Measurements from ENCODE around the gene FBN2.
"Not testable (repeated sequence)": the region's sequence is repeated elsewhere in the genome, so short reads cannot be mapped to it uniquely, and the experiment has no call there.

FBN2 gene

GRCh38 chr5:128475693-128476092 lies 62.4 kb downstream of the FBN2 start:
- DNase-seq: no peak

DNA sequence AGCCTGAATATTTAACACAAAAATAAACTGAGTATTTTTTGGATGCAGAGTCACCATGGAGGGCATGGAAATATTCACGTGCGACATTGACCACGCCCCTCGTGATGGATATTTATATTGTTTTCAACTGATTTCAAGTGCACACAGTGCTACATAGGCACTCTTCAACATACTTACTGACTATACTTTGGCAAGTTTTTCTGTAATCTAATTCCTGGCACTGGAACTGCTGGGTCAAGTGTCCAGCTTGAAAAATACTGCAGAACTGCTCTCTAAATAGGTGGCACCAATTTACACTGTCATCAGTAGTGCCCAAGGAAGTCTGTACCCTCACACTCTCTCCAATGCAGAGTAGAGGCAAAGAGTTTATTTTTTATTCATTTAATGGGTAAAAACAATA lies 65.1 kb downstream of the FBN2 start:
- no peak for DNase-seq

DNA sequence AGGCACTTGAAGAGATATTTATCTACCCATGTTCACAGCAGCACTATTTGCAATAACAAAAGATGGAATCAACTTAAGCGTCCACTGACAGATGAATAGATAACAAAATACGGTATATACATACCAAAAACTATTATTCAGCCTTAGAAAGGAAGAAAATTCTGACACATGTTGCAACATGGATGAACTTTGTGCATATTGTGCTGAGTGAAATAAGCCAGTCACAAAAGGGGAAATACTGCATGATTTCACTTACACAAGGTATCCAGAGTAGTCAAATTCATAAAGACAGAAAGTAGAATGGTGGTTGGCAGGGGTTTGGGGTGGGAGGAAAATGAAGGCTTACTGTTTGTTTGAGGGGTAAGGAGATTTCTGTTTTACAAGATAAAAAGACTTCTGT lies 66.0 kb downstream of the FBN2 start:
- no peak for DNase-seq

DNA sequence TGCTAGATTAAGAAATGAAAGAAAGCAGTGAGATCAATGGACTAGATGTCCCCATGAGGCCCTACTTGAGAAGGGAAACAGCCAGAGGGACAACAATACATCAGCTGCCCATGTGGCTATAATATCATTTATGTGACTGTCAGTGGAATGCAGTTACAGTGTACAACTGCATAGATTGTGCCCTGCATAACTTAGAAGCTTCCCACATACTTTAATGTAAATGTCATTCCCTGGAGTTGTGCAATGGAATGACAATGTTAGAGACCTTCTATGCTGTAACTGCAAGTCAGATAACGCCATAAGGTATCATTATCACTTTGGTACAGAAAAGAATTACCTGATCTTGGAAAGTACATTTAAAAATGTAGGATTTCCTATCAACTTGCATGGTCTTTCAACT lies 67.4 kb downstream of the FBN2 start:
- no peak for DNase-seq

DNA sequence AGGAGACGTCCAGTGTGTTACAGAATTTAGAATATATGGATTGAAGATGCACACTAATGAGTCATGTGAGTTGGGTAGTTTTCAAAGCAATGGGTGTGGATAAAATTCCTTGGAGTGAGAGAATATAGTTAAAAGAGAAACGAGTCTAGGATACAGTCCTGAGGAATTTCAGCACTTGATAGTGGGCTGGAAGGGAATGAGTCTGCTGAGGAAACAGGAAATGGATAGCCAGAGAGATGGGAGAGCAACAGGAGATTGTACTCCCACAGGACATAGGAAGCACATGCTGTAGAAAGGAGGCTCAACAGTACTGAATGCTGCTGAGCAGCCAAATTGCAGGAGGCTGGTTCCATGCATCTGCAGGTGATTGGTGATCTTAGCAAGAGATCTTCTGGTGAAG lies 68.1 kb downstream of the FBN2 start:
- DNase-seq: no peak

DNA sequence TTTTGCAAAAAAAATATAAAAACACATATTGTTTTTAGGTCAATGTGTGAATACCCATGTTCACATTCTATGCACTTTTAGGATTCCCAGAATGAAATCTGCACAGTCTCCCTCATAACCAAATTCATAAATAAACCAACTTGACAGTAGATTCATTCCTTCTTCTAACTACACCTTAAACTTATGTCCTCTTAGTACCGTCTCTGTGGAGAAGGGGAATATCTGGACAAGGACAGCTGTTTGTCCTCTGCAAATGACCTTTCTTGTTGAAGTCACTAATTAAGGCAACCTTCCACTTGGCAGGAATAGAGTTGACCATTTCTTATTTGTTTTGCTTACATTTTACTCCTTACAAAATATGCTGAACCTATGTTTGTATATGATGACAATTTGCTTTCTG lies 71.1 kb downstream of the FBN2 start:
- DNase-seq: no peak

- DNase-seq: no peak
Measured at GRCh38 chr5:128466554-128466953, 71.5 kb downstream of the FBN2 start.

DNA sequence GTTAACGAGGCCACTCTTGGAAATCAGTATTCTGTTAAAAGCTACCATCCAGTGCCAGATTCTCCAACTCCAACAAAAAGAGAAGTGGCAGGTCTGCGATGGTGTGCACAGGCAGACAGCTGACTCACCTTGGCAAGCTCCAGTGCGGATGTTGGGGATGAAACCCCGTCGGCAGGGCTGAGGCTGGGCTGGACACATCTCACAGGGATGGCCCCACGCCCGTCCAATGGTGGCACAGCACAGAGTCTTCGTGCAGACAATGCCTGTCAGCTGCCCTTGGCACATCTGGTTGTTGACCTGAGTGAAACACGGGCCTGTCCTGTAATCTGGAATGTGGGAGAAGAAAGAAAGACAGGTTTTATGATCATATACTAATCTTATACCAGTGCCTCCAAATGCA lies 73.4 kb downstream of the FBN2 start:
- no peak for DNase-seq

GRCh38 chr5:128462330-128462729 lies 75.7 kb downstream of the FBN2 start:
- no peak for DNase-seq

DNA sequence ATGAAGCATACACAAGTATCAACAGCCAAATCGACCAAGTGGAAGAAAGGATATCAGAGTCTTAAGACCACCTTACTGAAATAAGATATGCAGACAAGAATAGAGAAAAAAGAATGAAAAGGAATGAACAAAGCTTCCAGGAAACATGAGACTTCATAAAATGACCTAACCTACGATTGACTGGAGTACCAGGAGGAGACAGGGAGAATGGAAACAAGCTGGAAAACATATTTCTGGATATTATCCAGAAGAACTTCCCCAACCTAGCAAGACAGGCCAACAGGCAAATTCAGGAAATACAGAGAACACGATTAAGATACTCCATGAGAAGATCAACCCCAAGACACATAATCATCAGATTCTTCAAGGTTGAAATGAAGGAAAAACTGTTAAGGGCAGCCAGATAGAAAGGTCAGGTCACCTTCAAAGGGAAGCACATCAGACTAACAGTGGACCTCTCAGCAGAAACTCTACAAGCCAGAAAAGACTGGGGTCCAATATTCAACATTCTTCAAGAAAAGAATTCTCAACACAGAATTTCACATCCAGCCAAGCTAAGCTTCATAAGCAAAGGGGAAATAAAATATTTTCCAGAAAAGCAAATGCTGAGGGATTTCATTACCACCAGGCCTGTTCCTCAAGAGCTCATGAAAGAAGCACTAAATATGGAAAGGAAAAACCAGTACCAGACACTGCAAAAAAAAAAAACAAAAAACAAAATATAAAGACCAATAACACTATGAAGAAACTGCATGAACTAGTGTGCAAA lies 80.7 kb downstream of the FBN2 start:
- DNase-seq: not testable (repeated sequence)

GRCh38 chr5:128455841-128456361 lies 82.1 kb downstream of the FBN2 start:
- DNase-seq: no peak

GRCh38 chr5:128453121-128453520 lies 84.9 kb downstream of the FBN2 start:
- no peak for DNase-seq

- not testable (repeated sequence) for DNase-seq
Measured at GRCh38 chr5:128447224-128447623, 90.8 kb downstream of the FBN2 start.

GRCh38 chr5:128441941-128442350 lies 96.1 kb downstream of the FBN2 start:
- DNase-seq: no peak

GRCh38 chr5:128441165-128441564 lies 96.9 kb downstream of the FBN2 start:
- DNase-seq: no peak

DNA sequence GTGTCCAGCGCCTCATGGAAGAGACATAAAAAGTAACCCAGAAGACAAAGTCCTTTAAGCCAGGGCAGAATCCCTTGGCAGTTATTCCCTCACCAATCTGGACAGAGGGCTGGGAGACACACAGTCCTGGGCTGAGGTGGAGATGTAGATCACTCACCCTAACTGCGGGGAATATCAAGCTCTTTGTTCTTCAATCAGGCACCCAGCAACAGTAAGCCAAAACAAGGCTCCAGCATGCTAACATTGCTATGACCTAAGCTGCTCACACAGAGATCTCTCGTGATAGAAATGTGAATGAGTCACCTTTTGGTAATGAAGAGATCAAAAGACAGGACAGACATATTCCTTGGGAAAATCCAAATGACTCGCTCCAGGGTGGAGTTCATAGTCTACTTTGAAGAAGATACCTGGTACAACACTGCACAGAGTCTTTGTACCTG lies 101.3 kb downstream of the FBN2 start:
- no peak for DNase-seq

GRCh38 chr5:128435861-128436260 lies 102.2 kb downstream of the FBN2 start:
- no peak for DNase-seq

DNA sequence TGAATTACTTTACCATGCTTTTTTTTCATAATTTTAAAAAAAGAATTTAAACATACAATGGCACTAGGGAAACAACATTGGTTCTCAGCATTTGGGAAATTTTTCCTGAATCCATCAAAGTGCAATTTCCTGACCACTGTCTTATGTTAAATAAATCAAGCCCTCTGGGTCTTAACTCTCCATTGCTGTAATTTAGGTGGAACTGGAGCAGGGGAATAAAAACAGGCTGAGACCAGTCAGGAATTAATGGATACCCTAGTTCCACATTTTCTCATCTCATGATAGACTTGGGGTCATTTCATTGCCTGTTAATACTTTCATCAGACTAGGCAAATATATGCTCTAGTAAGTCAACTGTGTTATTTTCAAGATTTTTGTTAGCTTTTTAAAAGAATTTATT lies 103.1 kb downstream of the FBN2 start:
- DNase-seq: no peak

GRCh38 chr5:128432913-128433440 lies 105.1 kb downstream of the FBN2 start:
- no peak for DNase-seq

DNA sequence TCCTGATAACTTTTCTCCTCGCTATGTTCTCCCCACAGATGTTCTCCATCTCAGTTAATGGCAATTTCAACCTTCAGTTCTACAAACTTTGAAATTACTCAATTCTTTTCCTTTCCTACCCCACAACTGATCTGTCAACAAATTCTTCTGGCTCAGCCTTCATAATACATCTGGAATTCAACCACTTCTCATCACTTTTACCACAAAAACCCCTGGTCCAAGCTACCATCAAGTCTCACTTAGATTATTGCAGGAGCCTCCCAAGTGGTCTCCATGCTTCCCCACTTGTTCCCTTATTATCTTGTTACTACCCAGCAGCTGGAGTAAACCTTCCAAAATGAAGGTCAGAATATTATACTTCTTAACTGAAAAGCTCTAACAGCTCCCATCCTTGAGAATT lies 110.1 kb downstream of the FBN2 start:
- DNase-seq: no peak

DNA sequence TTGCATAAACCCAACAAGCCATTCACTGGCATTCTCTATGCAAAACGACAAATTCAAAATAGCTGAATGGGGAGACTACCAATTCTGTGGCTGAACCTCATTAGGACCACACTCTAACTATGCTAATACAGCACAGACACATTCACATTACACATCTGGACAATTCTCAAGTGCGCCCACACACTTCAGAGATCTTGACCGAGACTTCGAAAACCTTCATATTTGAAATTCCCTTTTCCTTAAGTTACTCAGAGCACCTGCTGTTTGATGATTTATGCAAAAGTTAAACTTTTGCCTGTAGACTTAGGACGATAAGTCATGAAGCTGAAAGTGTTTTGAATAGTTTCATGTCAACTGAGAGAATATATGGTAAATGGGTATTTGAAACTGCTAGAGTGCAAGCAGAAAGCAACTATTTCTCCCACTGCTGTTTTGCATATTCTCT lies 111.9 kb downstream of the FBN2 start:
- DNase-seq: no peak

DNA sequence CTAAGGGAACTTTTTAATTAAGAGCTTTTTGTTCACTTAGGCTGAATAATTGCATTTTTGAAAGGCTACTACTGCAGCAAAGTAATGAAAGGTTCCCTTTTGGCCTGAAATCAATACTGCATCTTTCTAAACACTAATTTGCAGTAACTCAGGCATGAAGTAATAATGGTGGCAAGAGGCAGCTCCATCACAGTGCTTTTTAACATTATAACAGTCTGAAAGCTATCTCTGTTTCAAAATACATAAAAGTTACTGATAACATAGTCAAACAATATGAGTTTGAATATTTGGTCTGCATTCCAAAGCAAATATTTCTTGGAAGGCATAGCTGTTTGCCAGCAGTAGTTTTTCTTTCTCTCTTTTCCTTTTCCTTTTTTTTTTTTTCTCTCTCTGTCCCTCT lies 113.4 kb downstream of the FBN2 start:
- no peak for DNase-seq

GRCh38 chr5:128422612-128423011 lies 115.4 kb downstream of the FBN2 start:
- DNase-seq: no peak

- DNase-seq: no peak
Measured at GRCh38 chr5:128414469-128414868, 123.6 kb downstream of the FBN2 start.

DNA sequence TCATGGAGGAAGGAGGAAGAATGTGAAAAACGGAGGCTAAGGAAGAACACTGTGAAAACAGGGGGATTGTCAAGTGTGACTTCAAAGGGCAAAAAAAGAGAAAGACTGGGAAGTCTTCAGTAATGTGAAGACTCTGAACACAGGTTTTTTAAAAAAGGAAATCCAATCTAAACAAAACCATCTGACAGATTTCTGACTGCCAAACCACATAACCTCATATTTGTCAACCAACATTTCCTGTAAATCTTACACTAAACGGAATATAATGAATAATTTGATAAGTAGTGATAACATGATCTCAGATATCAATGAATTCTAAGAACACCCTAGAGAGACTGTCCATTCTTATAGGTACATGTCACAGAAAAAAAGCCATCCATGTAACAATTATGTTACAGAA lies 124.7 kb downstream of the FBN2 start:
- no peak for DNase-seq

Data from DMS79 treated with DMSO at 0.1 percent for 48 hours (cell line).